HG02571 (cell line): ENCODE measurements around the gene RETNLB.

Experiments used
- ATAC-seq: cut with Tn5 transposase; IDR thresholded peaks from one replicate; pipeline ENCODE4 v1.9.1; 2021; ENCODE audit warnings: mild to moderate bottlenecking, moderate library complexity; ENCODE audit not compliant: unreplicated experiment

RETNLB gene

GRCh38 chr3:108757404-108757982 is at the start of gene RETNLB:
Gene RETNLB, minus strand, starts transcription at chr3:108757410. Its CDS starts 225 bp downstream, at chr3:108757185.
- no peak for ATAC-seq

GRCh38 chr3:108806316-108806715 is 49.1 kb upstream of the RETNLB start:
- no peak for ATAC-seq

GRCh38 chr3:108804966-108805365 is 47.8 kb upstream of the RETNLB start:
- no peak for ATAC-seq

- no peak for ATAC-seq
Observed at GRCh38 chr3:108804437-108804836, 47.2 kb upstream of the RETNLB start.

- no peak for ATAC-seq
Observed at GRCh38 chr3:108791473-108791872, 34.3 kb upstream of the RETNLB start.

GRCh38 chr3:108780235-108780634 is 23.0 kb upstream of the RETNLB start:
- ATAC-seq, result no peak

GRCh38 chr3:108779496-108779895 is 22.3 kb upstream of the RETNLB start:
- ATAC-seq, result no peak

- no peak for ATAC-seq
Observed at GRCh38 chr3:108775649-108776048, 18.4 kb upstream of the RETNLB start.

GRCh38 chr3:108767253-108767652 is 10.0 kb upstream of the RETNLB start:
- ATAC-seq, result no peak

- no peak for ATAC-seq
Observed at GRCh38 chr3:108755686-108756085, 1.5 kb downstream of the RETNLB start.

GRCh38 chr3:108744762-108745161 is 12.4 kb downstream of the RETNLB start:
- no peak for ATAC-seq

GRCh38 chr3:108742929-108743328 is 14.3 kb downstream of the RETNLB start:
- no peak for ATAC-seq

- no peak for ATAC-seq
Observed at GRCh38 chr3:108736821-108737220, 20.4 kb downstream of the RETNLB start.

GRCh38 chr3:108728934-108729333 is 28.3 kb downstream of the RETNLB start:
- ATAC-seq, result no peak

GRCh38 chr3:108728105-108728504 is 29.1 kb downstream of the RETNLB start:
- ATAC-seq, result no peak

- no peak for ATAC-seq
Observed at GRCh38 chr3:108724101-108724500, 33.1 kb downstream of the RETNLB start.

- ATAC-seq, result no peak
Observed at GRCh38 chr3:108722724-108723123, 34.5 kb downstream of the RETNLB start.

GRCh38 chr3:108719178-108719806 is 37.9 kb downstream of the RETNLB start:
- no peak for ATAC-seq

- no peak for ATAC-seq
Observed at GRCh38 chr3:108718454-108718853, 38.8 kb downstream of the RETNLB start.

GRCh38 chr3:108713816-108714215 is 43.4 kb downstream of the RETNLB start:
- no peak for ATAC-seq

GRCh38 chr3:108713009-108713516 is 44.1 kb downstream of the RETNLB start:
- no peak for ATAC-seq
